Measurements from ENCODE around the gene PLCG1. TPM values are rescaled to one million over a fixed set of nuclear protein-coding genes. Genes with fewer than 3 reads are reported as not detected.
A peak's percentile ranks its signal among the peaks of the same experiment; 100 is the strongest.

Gene PLCG1
- total RNA-seq, 1 donor from 2014 or later = 320 TPM

DNA sequence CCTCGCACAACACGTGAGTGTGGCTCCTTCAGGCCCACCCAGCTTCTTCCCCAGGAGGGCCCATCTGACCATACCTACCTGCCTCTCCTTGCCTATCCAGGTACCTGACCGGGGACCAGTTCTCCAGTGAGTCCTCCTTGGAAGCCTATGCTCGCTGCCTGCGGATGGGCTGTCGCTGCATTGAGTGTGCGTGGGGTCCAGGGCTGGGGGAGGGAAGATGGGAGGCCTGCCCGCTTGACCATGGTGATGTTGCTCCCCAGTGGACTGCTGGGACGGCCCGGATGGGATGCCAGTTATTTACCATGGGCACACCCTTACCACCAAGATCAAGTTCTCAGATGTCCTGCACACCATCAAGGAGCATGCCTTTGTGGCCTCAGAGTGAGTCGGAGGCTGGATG is 26.5 kb downstream of the PLCG1 start:
- DNase-seq (ENCODE audit: low read depth, low spot score) = no peak
- Mint-ChIP-seq H3K27ac (ENCODE audit: unreplicated experiment) (no peak overlapping the region), H3K4me1 (no peaks in the 10 kb centered on the region), H3K36me3 (ENCODE audit: low read depth) (peaks cover 35% of the 10 kb centered on the region), H3K27me3 (ENCODE audit: low read depth) (no peaks in the 10 kb centered on the region), H3K4me3 (no peak overlapping the region), H3K9me3 (no peaks in the 10 kb centered on the region)
- TF ChIP-seq, protein P1, sequence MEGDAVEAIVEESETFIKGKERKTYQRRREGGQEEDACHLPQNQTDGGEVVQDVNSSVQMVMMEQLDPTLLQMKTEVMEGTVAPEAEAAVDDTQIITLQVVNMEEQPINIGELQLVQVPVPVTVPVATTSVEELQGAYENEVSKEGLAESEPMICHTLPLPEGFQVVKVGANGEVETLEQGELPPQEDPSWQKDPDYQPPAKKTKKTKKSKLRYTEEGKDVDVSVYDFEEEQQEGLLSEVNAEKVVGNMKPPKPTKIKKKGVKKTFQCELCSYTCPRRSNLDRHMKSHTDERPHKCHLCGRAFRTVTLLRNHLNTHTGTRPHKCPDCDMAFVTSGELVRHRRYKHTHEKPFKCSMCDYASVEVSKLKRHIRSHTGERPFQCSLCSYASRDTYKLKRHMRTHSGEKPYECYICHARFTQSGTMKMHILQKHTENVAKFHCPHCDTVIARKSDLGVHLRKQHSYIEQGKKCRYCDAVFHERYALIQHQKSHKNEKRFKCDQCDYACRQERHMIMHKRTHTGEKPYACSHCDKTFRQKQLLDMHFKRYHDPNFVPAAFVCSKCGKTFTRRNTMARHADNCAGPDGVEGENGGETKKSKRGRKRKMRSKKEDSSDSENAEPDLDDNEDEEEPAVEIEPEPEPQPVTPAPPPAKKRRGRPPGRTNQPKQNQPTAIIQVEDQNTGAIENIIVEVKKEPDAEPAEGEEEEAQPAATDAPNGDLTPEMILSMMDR (conservative IDR thresholded peaks at IDR 0.05) = no peak

DNA sequence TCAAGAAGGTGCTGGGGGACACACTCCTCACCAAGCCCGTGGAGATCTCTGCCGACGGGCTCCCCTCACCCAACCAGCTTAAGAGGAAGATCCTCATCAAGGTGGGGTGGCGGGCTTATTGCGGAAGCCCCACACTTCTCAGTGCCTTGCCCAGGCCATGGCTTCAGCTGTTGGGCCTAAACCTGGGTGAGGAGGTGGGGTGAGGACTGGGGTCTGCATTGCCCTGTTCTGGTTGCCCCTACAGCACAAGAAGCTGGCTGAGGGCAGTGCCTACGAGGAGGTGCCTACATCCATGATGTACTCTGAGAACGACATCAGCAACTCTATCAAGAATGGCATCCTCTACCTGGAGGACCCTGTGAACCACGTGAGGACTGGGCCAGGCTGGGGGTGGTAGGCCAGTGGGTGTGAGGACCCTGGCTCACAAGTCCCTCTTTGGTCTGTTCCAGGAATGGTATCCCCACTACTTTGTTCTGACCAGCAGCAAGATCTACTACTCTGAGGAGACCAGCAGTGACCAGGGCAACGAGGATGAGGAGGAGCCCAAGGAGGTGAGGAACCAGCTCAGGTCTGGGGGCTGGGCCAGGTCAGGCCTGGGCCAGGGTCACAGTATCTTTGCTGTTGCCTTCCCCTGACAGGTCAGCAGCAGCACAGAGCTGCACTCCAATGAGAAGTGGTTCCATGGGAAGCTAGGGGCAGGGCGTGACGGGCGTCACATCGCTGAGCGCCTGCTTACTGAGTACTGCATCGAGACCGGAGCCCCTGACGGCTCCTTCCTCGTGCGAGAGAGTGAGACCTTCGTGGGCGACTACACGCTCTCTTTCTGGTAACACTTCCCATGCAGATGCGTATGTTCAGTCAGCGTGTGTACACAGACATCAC is 27.9 kb downstream of the PLCG1 start:
- Mint-ChIP-seq H3K9me3 (no peaks in the 10 kb centered on the region), H3K36me3 (ENCODE audit: low read depth) (peaks cover 32% of the 10 kb centered on the region), H3K4me1 (no peaks in the 10 kb centered on the region), H3K27me3 (ENCODE audit: low read depth) (peaks cover under 1% of the 10 kb centered on the region), H3K27ac (ENCODE audit: unreplicated experiment) (no peak overlapping the region), H3K4me3 (no peak overlapping the region)
- DNase-seq (ENCODE audit: low read depth, low spot score) = no peak
- TF ChIP-seq, protein P1 (conservative IDR thresholded peaks at IDR 0.05) = no peak

DNA sequence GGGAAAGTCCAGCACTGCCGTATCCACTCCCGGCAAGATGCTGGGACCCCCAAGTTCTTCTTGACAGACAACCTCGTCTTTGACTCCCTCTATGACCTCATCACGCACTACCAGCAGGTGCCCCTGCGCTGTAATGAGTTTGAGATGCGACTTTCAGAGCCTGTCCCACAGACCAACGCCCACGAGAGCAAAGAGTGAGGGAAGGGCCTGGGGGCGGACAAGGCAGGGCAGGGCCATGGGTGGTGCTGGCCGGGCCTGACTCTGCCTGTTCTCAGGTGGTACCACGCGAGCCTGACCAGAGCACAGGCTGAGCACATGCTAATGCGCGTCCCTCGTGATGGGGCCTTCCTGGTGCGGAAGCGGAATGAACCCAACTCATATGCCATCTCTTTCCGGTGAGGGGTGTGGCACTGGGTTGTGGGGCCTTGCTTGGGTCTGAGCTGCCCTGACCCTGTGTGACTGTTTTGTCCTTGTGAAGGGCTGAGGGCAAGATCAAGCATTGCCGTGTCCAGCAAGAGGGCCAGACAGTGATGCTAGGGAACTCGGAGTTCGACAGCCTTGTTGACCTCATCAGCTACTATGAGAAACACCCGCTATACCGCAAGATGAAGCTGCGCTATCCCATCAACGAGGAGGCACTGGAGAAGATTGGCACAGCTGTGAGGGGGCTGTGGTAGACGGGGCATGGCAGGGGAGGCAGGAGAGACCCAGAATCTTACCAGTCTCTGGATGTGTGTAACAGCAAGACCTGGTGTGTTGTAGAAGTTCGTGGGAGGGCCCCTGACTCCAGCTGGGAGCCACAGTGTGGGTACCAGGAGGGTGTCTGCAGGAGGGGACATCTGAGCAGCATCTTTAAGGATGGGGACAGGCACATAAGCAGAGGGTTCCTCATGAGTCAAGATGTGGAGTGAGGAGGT is 29.1 kb downstream of the PLCG1 start:
- Mint-ChIP-seq H3K4me1 (no peaks in the 10 kb centered on the region), H3K9me3 (no peaks in the 10 kb centered on the region), H3K36me3 (ENCODE audit: low read depth) (peaks cover 31% of the 10 kb centered on the region), H3K27me3 (ENCODE audit: low read depth) (peaks cover 3% of the 10 kb centered on the region), H3K27ac (ENCODE audit: unreplicated experiment) (peak overlapping the region; percentile 54), H3K4me3 (no peak overlapping the region)
- TF ChIP-seq, protein P1 (conservative IDR thresholded peaks at IDR 0.05) = no peak
- no peak for DNase-seq (ENCODE audit: low read depth, low spot score)

DNA sequence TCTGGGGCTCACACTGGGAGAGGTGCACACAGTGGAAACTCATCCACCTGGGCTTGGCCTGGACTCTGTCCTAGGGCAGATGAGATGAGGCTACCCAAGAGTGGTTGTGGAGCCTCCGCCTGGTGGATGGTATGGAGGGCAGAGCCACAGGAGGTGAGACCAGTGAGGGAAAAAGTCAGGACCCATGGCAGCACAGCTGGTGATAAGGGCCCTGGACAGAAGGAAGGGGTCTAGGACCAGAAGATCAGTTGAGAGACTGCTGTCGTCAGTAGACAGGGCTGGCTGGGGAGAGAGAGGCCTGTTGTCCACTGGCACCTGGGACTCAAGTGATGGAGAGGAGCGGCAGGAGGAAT is 29.8 kb downstream of the PLCG1 start:
- no peaks in the 10 kb centered on the region for H3K9me3 Mint-ChIP-seq
- H3K4me3 Mint-ChIP-seq = no peak overlapping the region
- TF ChIP-seq, protein P1 (conservative IDR thresholded peaks at IDR 0.05) = no peak
- H3K36me3 Mint-ChIP-seq (ENCODE audit: low read depth) = peaks cover 31% of the 10 kb centered on the region
- peaks cover 3% of the 10 kb centered on the region for H3K27me3 Mint-ChIP-seq (ENCODE audit: low read depth)
- peak overlapping the region; percentile 54 for H3K27ac Mint-ChIP-seq (ENCODE audit: unreplicated experiment)
- no peak for DNase-seq (ENCODE audit: low read depth, low spot score)
- H3K4me1 Mint-ChIP-seq = peaks cover 4% of the 10 kb centered on the region

DNA sequence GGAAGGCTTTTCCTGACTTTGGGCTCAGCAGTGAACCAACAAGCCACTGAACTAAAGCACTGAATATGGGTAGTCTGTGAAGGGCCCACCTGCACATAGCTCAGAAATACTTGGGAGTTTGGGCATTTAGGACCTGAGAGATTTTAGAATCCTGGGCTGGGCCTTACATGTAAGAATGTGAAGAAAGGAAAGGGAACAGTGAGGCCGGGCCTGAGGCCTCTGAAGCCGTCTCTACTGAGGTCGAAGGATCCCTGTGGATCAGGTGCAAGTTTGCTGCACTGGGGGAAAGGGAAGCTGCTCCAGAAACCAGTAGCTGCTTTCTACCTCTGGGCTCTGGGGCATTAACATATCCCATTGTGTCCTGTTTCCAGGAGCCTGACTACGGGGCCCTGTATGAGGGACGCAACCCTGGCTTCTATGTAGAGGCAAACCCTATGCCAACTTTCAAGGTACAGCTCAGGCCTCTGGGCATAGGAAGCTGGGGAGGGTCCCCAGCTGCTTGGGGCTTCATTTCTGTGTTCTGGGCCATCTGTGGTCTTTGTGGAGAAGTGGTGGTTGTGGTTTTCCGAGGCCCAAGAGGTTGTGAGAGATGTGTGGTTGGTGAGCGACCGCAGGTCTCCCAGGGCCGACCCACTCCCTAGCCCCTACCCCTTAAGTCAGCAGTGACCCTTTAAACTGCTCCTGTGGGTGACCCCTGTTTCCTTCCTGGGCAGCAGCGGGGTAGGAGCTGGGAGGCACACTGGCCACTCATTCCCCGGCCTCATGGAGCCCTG is 30.3 kb downstream of the PLCG1 start:
- H3K36me3 Mint-ChIP-seq (ENCODE audit: low read depth) = peaks cover 31% of the 10 kb centered on the region
- H3K4me3 Mint-ChIP-seq = no peak overlapping the region
- TF ChIP-seq, protein P1 (conservative IDR thresholded peaks at IDR 0.05) = no peak
- H3K27me3 Mint-ChIP-seq (ENCODE audit: low read depth) = peaks cover 3% of the 10 kb centered on the region
- H3K9me3 Mint-ChIP-seq = no peaks in the 10 kb centered on the region
- no peak overlapping the region for H3K27ac Mint-ChIP-seq (ENCODE audit: unreplicated experiment)
- DNase-seq (ENCODE audit: low read depth, low spot score) = no peak
- H3K4me1 Mint-ChIP-seq = peaks cover 4% of the 10 kb centered on the region
